ENCODE results near the gene TNIK. TPM values are rescaled to one million over a fixed set of nuclear protein-coding genes. Genes with fewer than 3 reads are reported as not detected.

The TNIK gene
- total RNA-seq, 1 donor from 2014 or later: 9.3 TPM

- TF ChIP-seq, protein P1, sequence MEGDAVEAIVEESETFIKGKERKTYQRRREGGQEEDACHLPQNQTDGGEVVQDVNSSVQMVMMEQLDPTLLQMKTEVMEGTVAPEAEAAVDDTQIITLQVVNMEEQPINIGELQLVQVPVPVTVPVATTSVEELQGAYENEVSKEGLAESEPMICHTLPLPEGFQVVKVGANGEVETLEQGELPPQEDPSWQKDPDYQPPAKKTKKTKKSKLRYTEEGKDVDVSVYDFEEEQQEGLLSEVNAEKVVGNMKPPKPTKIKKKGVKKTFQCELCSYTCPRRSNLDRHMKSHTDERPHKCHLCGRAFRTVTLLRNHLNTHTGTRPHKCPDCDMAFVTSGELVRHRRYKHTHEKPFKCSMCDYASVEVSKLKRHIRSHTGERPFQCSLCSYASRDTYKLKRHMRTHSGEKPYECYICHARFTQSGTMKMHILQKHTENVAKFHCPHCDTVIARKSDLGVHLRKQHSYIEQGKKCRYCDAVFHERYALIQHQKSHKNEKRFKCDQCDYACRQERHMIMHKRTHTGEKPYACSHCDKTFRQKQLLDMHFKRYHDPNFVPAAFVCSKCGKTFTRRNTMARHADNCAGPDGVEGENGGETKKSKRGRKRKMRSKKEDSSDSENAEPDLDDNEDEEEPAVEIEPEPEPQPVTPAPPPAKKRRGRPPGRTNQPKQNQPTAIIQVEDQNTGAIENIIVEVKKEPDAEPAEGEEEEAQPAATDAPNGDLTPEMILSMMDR (IDR thresholded peaks at IDR 0.05; ENCODE audit: unreplicated experiment): no peak
- DNase-seq (ENCODE audit: low spot score in 2 of 2, unreplicated experiment in 2 of 2): no peak
- Mint-ChIP-seq H3K27ac (peak overlapping the region; percentile 27), H3K27me3 (ENCODE audit: low read depth) (no peaks in the 10 kb centered on the region), H3K9me3 (no peaks in the 10 kb centered on the region), H3K4me1 (peaks cover 3% of the 10 kb centered on the region), H3K36me3 (no peaks in the 10 kb centered on the region), H3K4me3 (no peak overlapping the region)
These were observed 284.4 kb downstream of the TNIK start for GRCh38 chr3:171175741-171176234.

DNA sequence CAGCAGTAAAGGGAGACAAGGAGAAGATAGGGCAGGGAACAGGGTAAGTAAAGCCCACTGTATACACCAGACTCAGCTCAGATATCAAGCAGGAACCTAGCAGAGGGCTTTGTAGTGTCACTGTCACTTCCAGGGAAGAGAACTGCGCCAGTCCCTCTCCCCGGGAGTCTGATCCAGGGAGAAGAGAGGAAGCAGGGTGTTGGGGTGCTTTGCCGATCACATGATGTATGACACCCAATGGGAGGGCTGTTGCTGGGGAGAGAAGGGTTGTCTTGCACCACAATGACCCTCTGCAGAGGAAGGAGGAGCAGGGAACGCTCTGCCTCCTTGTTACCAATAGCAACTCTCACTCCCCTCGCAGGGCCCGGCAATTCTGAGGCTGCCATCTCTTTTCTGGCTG, 286.5 kb downstream of the TNIK start:
- peaks cover 3% of the 10 kb centered on the region for H3K4me1 Mint-ChIP-seq
- no peaks in the 10 kb centered on the region for H3K36me3 Mint-ChIP-seq
- no peak overlapping the region for H3K4me3 Mint-ChIP-seq
- no peak overlapping the region for H3K27ac Mint-ChIP-seq
- TF ChIP-seq, protein P1 (IDR thresholded peaks at IDR 0.05; ENCODE audit: unreplicated experiment): no peak
- H3K27me3 Mint-ChIP-seq (ENCODE audit: low read depth): no peaks in the 10 kb centered on the region
- H3K9me3 Mint-ChIP-seq: no peaks in the 10 kb centered on the region
- no peak for DNase-seq (ENCODE audit: low spot score in 2 of 2, unreplicated experiment in 2 of 2)

DNA sequence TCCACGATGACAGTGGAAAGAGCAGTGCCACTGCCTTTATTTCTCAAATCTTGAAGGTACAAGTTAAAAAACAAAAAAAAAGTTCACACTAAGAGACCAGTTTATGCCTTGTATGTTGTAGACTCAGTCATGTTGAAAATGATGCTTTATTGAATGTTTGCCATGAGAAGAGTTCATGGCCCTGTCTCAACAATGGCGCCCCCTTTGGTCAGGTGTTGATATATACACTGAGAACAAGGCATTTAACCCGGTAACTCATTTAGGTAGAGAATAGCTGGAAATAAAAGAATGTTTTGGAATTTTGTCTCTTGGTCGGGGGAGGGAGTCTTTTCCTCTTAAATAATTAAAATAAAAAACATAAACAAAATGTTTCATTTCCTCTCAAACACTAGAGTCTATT, 288.1 kb downstream of the TNIK start:
- Mint-ChIP-seq H3K4me3 (no peak overlapping the region), H3K36me3 (no peaks in the 10 kb centered on the region), H3K27me3 (ENCODE audit: low read depth) (no peaks in the 10 kb centered on the region), H3K4me1 (peaks cover 7% of the 10 kb centered on the region), H3K27ac (no peak overlapping the region), H3K9me3 (no peaks in the 10 kb centered on the region)
- no peak for DNase-seq (ENCODE audit: low spot score in 2 of 2, unreplicated experiment in 2 of 2)
- TF ChIP-seq, protein P1 (IDR thresholded peaks at IDR 0.05; ENCODE audit: unreplicated experiment): peak; percentile 21

DNA sequence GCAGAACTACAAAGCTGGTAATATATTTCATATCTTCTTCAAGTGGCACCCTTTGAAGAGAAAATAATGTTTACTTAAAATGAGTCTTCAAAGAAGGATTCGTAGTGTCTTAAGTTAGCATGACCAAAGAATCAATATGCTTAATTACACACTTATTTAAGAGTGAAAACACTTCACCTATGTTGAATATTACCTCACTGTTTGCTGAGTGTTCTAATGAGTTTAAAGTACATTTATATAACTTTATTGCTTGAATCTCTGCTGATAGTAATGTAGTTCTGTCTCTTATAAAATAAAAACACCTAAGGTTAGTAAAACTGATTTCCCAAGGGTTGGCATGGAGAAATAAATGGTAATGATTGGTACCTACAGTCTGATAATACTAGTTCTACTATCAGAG, 290.3 kb downstream of the TNIK start:
- no peak for DNase-seq (ENCODE audit: low spot score in 2 of 2, unreplicated experiment in 2 of 2)
- Mint-ChIP-seq H3K27me3 (ENCODE audit: low read depth) (no peaks in the 10 kb centered on the region), H3K9me3 (no peaks in the 10 kb centered on the region), H3K27ac (no peak overlapping the region), H3K4me1 (peaks cover 19% of the 10 kb centered on the region), H3K36me3 (no peaks in the 10 kb centered on the region), H3K4me3 (no peak overlapping the region)
- TF ChIP-seq, protein P1 (IDR thresholded peaks at IDR 0.05; ENCODE audit: unreplicated experiment): no peak

DNA sequence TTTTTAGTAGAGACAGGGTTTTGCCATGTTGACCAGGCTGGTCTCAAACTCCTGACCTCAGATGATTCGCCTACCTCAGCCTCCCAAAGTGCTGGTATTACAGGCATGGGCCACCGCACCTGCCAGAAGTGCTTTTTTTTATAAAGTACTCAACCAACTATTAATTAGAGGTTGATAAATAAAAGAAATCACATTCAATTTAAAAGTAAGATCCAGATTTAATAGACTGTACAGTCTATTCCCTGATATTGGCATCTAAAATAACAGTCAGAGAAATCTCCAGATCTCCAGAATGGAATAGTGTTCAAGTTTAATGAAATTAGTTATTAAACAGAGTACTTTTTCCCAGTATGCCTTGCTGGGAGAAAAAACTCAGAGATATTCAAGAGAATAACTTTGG, 290.8 kb downstream of the TNIK start:
- Mint-ChIP-seq H3K4me3 (no peak overlapping the region), H3K9me3 (no peaks in the 10 kb centered on the region), H3K27me3 (ENCODE audit: low read depth) (no peaks in the 10 kb centered on the region), H3K36me3 (no peaks in the 10 kb centered on the region), H3K4me1 (peaks cover 19% of the 10 kb centered on the region), H3K27ac (no peak overlapping the region)
- TF ChIP-seq, protein P1 (IDR thresholded peaks at IDR 0.05; ENCODE audit: unreplicated experiment): no peak
- no peak for DNase-seq (ENCODE audit: low spot score in 2 of 2, unreplicated experiment in 2 of 2)

DNA sequence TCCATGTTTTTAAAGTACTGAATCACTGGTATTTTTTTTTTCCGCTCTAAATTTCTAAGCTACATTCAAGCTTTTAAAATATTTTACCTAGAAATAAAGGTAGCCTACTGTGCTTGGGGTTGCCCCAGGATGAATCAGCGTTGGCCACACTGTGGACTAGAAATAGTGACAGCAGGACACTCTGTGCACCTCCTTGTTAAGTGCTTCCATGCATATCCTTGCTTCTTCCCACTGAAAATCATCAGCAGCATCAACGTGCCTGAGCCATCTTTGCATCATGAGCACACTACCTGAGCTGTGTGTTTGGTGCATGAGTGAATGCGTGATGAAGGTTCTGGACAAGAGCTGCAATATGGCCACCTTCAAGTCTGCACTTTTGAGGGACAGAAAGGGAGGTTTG, 291.7 kb downstream of the TNIK start:
- no peak overlapping the region for H3K27ac Mint-ChIP-seq
- no peaks in the 10 kb centered on the region for H3K36me3 Mint-ChIP-seq
- H3K4me1 Mint-ChIP-seq: peaks cover 24% of the 10 kb centered on the region
- TF ChIP-seq, protein P1 (IDR thresholded peaks at IDR 0.05; ENCODE audit: unreplicated experiment): no peak
- no peak for DNase-seq (ENCODE audit: low spot score in 2 of 2, unreplicated experiment in 2 of 2)
- no peaks in the 10 kb centered on the region for H3K27me3 Mint-ChIP-seq (ENCODE audit: low read depth)
- no peak overlapping the region for H3K4me3 Mint-ChIP-seq
- no peaks in the 10 kb centered on the region for H3K9me3 Mint-ChIP-seq

Data from mesothelial cell of epicardium (in vitro differentiated cells).